Measurements from ENCODE around the gene MKLN1. TPM values are rescaled to one million over a fixed set of nuclear protein-coding genes. Genes with fewer than 3 reads are reported as not detected.
A peak's percentile ranks its signal among the peaks of the same experiment; 100 is the strongest.
"Not testable (repeated sequence)": the region's sequence is repeated elsewhere in the genome, so short reads cannot be mapped to it uniquely, and the experiment has no call there.

MKLN1 gene
- polyA plus RNA-seq, 2 of the 4 experiments (the other 2 are of a cell fraction): 39.6 to 84.5 TPM

- no peaks in the 10 kb centered on the region for H3K9me3 ChIP-seq
- DNase-seq (ENCODE audit: low read depth in 1 of 2, low spot score in 1 of 2) (peak; percentile 19 to 51), ATAC-seq (peak; percentile 85 to 90), FAIRE-seq (peak; percentile 51)
- no peak overlapping the region for H3K4me2 ChIP-seq
- POLR2A ChIA-PET: no interaction called here
- 55% methylated on average over 5 of the region's 5 CpGs for WGBS (ENCODE audit: missing lambda C conversion rate)
- CTCF ChIA-PET: interaction anchor here (0.6 to 2.8 kb wide), 16 partner anchors 9 to 550 kb away, joined by 3 to 9 read pairs (median 4); no protein-coding TSS in a partner anchor
- H3K27ac ChIP-seq: peak overlapping the region in 1 of 2 experiments; percentile 11; a peak in 1 of 6 replicates
- H3K4me1 ChIP-seq: peaks cover 12% of the 10 kb centered on the region
- peak; percentile 46 to 74; a peak in 2 of 4 replicates for TF ChIP-seq CEBPB (IDR thresholded peaks at IDR 0.05)
- TF ChIP-seq RAD21 (conservative IDR thresholded peaks at IDR 0.05 in 1 of 2, IDR thresholded peaks at IDR 0.05 in 1 of 2): peak; percentile 77 to 81
- no peak for TF ChIP-seq CBX8 (IDR thresholded peaks at IDR 0.05)
- TF ChIP-seq CTCF (IDR thresholded peaks at IDR 0.05): peak; percentile 82
- TF ChIP-seq SMC3 (IDR thresholded peaks at IDR 0.05): peak; percentile 80
- H3K4me3 ChIP-seq: no peak overlapping the region
Observed at GRCh38 chr7:131424219-131424822, 96.6 kb downstream of the MKLN1 start.

- 91% methylated on average over 3 of the region's 3 CpGs for WGBS (ENCODE audit: missing lambda C conversion rate)
- Histone ChIP-seq H3K4me1 (peaks cover 12% of the 10 kb centered on the region), H3K4me2 (no peak overlapping the region), H3K4me3 (no peak overlapping the region), H3K27ac (no peak overlapping the region), H3K9me3 (no peaks in the 10 kb centered on the region)
- no peak for ATAC-seq
- ChIA-PET POLR2A (no interaction called here), CTCF (interaction anchor here (1.6 kb wide), 1 partner anchor 355 kb away, joined by 3 read pairs; no protein-coding TSS in a partner anchor)
- FAIRE-seq: no peak
- TF ChIP-seq CEBPB (IDR thresholded peaks at IDR 0.05) (no peak), RCOR1 (IDR thresholded peaks at IDR 0.05; ENCODE audit: low read depth, low read length) (no peak)
- DNase-seq (ENCODE audit: low read depth in 1 of 2, low spot score in 1 of 2): no peak
Observed at GRCh38 chr7:131425992-131426391, 98.3 kb downstream of the MKLN1 start.

- DNase-seq (ENCODE audit: low read depth in 1 of 2, low spot score in 1 of 2); H3K4me2 ChIP-seq; H3K4me3 ChIP-seq; ATAC-seq; H3K9me3 ChIP-seq; H3K4me1 ChIP-seq; FAIRE-seq; POLR2A ChIA-PET; H3K27ac ChIP-seq: not testable (repeated sequence)
- 93% methylated on average over 7 of the region's 7 CpGs for WGBS (ENCODE audit: missing lambda C conversion rate)
- CTCF ChIA-PET: interaction anchor here (0.9 kb wide), 1 partner anchor 55 kb away, joined by 3 read pairs; no protein-coding TSS in a partner anchor
Observed at GRCh38 chr7:131430826-131431225, 103.2 kb downstream of the MKLN1 start.

- DNase-seq (ENCODE audit: low read depth in 1 of 2, low spot score in 1 of 2) (peak in 1 of 2 experiments; percentile 5), ATAC-seq (no peak), FAIRE-seq (no peak)
- H3K4me3 ChIP-seq: no peak overlapping the region
- WGBS (ENCODE audit: missing lambda C conversion rate): 84% methylated on average over 3 of the region's 3 CpGs
- no peak overlapping the region for H3K4me2 ChIP-seq
- no peak overlapping the region for H3K27ac ChIP-seq
- no peaks in the 10 kb centered on the region; the same call in 2 of the 3 replicates for H3K9me3 ChIP-seq
- H3K4me1 ChIP-seq: no peaks in the 10 kb centered on the region
- ChIA-PET POLR2A (no interaction called here), CTCF (interaction anchor here (0.9 kb wide), 1 partner anchor 55 kb away, joined by 3 read pairs; no protein-coding TSS in a partner anchor)
- no peak for TF ChIP-seq BCL3 (IDR thresholded peaks at IDR 0.05)
- no peak for TF ChIP-seq FOSL2 (IDR thresholded peaks at IDR 0.05)
- TF ChIP-seq FOSL2 (CRISPR knock-in tag; IDR thresholded peaks at IDR 0.05): no peak
- no peak for TF ChIP-seq RFX5 (IDR thresholded peaks at IDR 0.05)
- TF ChIP-seq RCOR1 (IDR thresholded peaks at IDR 0.05; ENCODE audit: low read depth, low read length): no peak
- TF ChIP-seq ZC3H11A (IDR thresholded peaks at IDR 0.05): no peak
- no peak for TF ChIP-seq ATOH8 (CRISPR knock-in tag; IDR thresholded peaks at IDR 0.05; ENCODE audit: low read depth)
- TF ChIP-seq ZSCAN20 (CRISPR knock-in tag; IDR thresholded peaks at IDR 0.05): no peak
- no peak for TF ChIP-seq ELK1 (IDR thresholded peaks at IDR 0.05; ENCODE audit: low read depth, low read length)
- no peak for TF ChIP-seq CEBPB (IDR thresholded peaks at IDR 0.05)
- no peak for TF ChIP-seq REST (IDR thresholded peaks at IDR 0.05)
- no peak for TF ChIP-seq PBX3 (IDR thresholded peaks at IDR 0.05)
- no peak for TF ChIP-seq EHF (CRISPR knock-in tag; IDR thresholded peaks at IDR 0.05)
- no peak for TF ChIP-seq ZFP36 (IDR thresholded peaks at IDR 0.05; ENCODE audit: borderline replicate concordance, partially characterized antibody)
- no peak for TF ChIP-seq HOXA7 (CRISPR knock-in tag; IDR thresholded peaks at IDR 0.05)
Observed at GRCh38 chr7:131431289-131431688, 103.6 kb downstream of the MKLN1 start.
